Transverse colon (tissue), 3 donors: ENCODE measurements around the gene ST3GAL3.

Source experiments
- CTCF ChIP-seq, 5 experiments: fragments of 200-600 bp in 3 of 5; fragments of 450-650 bp in 2 of 5; sonication (generic) in 3 of 5; IDR thresholded peaks; 1 replicate in 2 of 5; 2 replicates in 3 of 5; pipeline ENCODE4 v1.5.1; 2016 to 2017; ENCODE audit warnings: antibody characterized with exemption in 5 of 5, inconsistent platforms in 3 of 5, mild to moderate bottlenecking in 2 of 5, moderate library complexity in 1 of 5
- EP300 ChIP-seq: sonication (generic); formaldehyde crosslinking; IDR thresholded peaks from one replicate; pipeline ENCODE4 v1.6.1; 2017; ENCODE audit warnings: antibody characterized with exemption, low read depth
- POLR2A ChIP-seq: fragments of 450-650 bp; IDR thresholded peaks from one replicate; pipeline ENCODE4 v1.6.1; 2016; ENCODE audit warnings: antibody characterized with exemption, mild to moderate bottlenecking, moderate library complexity

DNA sequence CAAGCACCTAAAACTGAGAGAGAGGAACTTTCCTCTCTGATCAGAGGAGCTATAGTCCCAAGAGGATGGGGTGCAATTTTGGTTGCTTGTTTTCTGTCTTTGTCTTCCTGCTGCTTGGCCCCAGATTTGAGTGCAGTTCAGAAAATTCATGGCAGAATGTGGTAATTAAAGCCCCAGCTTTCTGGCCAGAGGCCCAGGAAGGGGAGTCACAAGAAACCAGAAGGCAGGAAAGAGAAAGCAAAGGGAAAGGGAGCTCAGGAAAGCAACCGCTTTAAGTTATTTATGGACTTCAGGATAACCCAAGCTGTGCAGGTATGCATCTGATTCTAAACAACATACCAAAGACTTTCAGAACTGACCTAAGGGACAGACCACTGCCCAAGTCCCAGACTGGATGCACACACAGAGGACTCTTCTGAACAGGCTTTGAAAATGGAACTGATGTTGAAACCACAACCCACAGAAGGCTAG, 88.8 kb downstream of the ST3GAL3 start:
- no peak for TF ChIP-seq CTCF (IDR thresholded peaks at IDR 0.05)
- TF ChIP-seq POLR2A, result no peak
- TF ChIP-seq EP300, result no peak
